ENCODE data around the gene GGT1. TPM values are rescaled to one million over a fixed set of nuclear protein-coding genes. Genes with fewer than 3 reads are reported as not detected.

Gene GGT1
- polyA plus RNA-seq, 1 of the 3 experiments (the other 2 are of a cell fraction): 1.6 TPM

- Histone ChIP-seq H3K4me3 (ENCODE audit: low read depth in 2 of 2, low read length in 1 of 2) (peak within 1 kb of the TSS; percentile 97 to 99), H3K9me2 (no peaks in the 10 kb centered on the region), H3F3A (replicated peaks; ENCODE audit: insufficient read depth) (no peaks in the 10 kb centered on the region), H3K9ac (peak within 1 kb of the TSS; percentile 97), H3K9me3 (no peaks in the 10 kb centered on the region), H3K79me2 (ENCODE audit: insufficient read depth) (peaks cover 91% of the 10 kb centered on the region), H3K36me3 (replicated peaks in 1 of 2; ENCODE audit: control insufficient read depth in 1 of 2, insufficient read depth in 2 of 2, low read length in 1 of 2) (peaks cover 17 to 34% of the 10 kb centered on the region in 2 experiments), H2AFZ (ENCODE audit: low read depth) (peak within 1 kb of the TSS; percentile 91), H3K27me3 (ENCODE audit: insufficient read depth) (no peaks in the 10 kb centered on the region), H4K20me1 (ENCODE audit: insufficient read depth) (peaks cover 21% of the 10 kb centered on the region), H3K4me1 (ENCODE audit: control insufficient read depth in 1 of 2, insufficient read depth in 2 of 2, low read depth in 1 of 2, low read length in 1 of 2) (peaks cover 16 to 23% of the 10 kb centered on the region in 2 experiments; a peak in 3 of 4 replicates), H3K27ac (ENCODE audit: low read depth in 2 of 2, low read length in 1 of 2) (peak within 1 kb of the TSS; percentile 97 to 98), H3K4me2 (peak within 1 kb of the TSS; percentile 96)
- WGBS (ENCODE audit: low lambda C conversion rate): under 1% methylated on average over 45 of the region's 59 CpGs
- ChIA-PET POLR2A (interaction anchor here (0.6 to 1.8 kb wide), 5 partner anchors 9 to 661 kb away, joined by 3 to 6 read pairs (median 3); partner anchors contain the start of gene MIF), CTCF (no interaction called here)
- peak; percentile 99 for DNase-seq
- TF ChIP-seq NRF1 (IDR thresholded peaks at IDR 0.05; ENCODE audit: low read depth, low read length) (peak; percentile 73), GATA2 (CRISPR knock-in tag; IDR thresholded peaks at IDR 0.05) (no peak), ZBTB33 (IDR thresholded peaks at IDR 0.05; ENCODE audit: borderline replicate concordance, low read depth) (peak; percentile 50; the same call in 1 of the 2 replicates), RFX5 (IDR thresholded peaks at IDR 0.05; ENCODE audit: low read length) (0 out of 2 replicates have a peak, but pooled peaks have one; percentile 47), TCF12 (IDR thresholded peaks at IDR 0.05) (no peak; the same call in 1 of the 2 replicates), PBX3 (IDR thresholded peaks at IDR 0.05) (peak; percentile 91), RCOR1 (IDR thresholded peaks at IDR 0.05; ENCODE audit: low read length) (no peak), USF2 (IDR thresholded peaks at IDR 0.05; ENCODE audit: borderline replicate concordance, low read depth, low read length) (no peak), MAX (IDR thresholded peaks at IDR 0.05; ENCODE audit: low read depth) (peak; percentile 94), TAF1 (IDR thresholded peaks at IDR 0.05; ENCODE audit: borderline replicate concordance, low read depth, low read length) (peak; percentile 87), USF1 (IDR thresholded peaks at IDR 0.05; ENCODE audit: borderline replicate concordance, low read depth) (peak; percentile 37; the same call in 1 of the 2 replicates), RXRA (IDR thresholded peaks at IDR 0.05; ENCODE audit: borderline replicate concordance, low read depth) (no peak), NFIC (IDR thresholded peaks at IDR 0.05; ENCODE audit: borderline replicate concordance) (peak; percentile 70; the same call in 1 of the 2 replicates), TEAD4 (IDR thresholded peaks at IDR 0.05; ENCODE audit: borderline replicate concordance, insufficient read depth) (0 out of 2 replicates have a peak, but pooled peaks have one; percentile 21), EZH2phosphoT487 (IDR thresholded peaks at IDR 0.05; ENCODE audit: borderline replicate concordance, low read depth) (no peak), EP300 (IDR thresholded peaks at IDR 0.05; ENCODE audit: borderline replicate concordance in 1 of 2, low read depth in 1 of 2, low read length in 1 of 2) (no peak), CHD2 (IDR thresholded peaks at IDR 0.05; ENCODE audit: low read length, partially characterized antibody) (peak; percentile 67), RAD21 (IDR thresholded peaks at IDR 0.05; ENCODE audit: low read length) (no peak), YY1 (IDR thresholded peaks at IDR 0.05; ENCODE audit: low read depth) (peak; percentile 88), FOSL2 (IDR thresholded peaks at IDR 0.05; ENCODE audit: borderline replicate concordance, low read depth) (no peak), SIN3A (IDR thresholded peaks at IDR 0.05; ENCODE audit: borderline replicate concordance, low read depth, low read length) (peak; percentile 86; the same call in 1 of the 2 replicates), JUND (IDR thresholded peaks at IDR 0.05) (no peak), POLR2AphosphoS5 (IDR thresholded peaks at IDR 0.05; ENCODE audit: low read depth, low read length) (peak; percentile 85)
These were observed 47.6 kb upstream of the GGT1 start, which contains the start of gene SNRPD3 for GRCh38 chr22:24555165-24556039. Gene SNRPD3, plus strand, starts transcription at chr22:24555999. Its CDS starts 1,676 bp downstream, at chr22:24557675.

All from SK-N-SH (cell line).